Ectodermal cell (in vitro differentiated cells): ENCODE results near the gene BEND7.

ENCODE experiments used
- H3K27ac ChIP-seq: 2 replicates; pipeline ENCODE4 v1.7.0; 2013; ENCODE audit warnings: mild to moderate bottlenecking, low read depth, low read length; ENCODE audit not compliant: insufficient read depth, poor library complexity, severe bottlenecking
- H3K27me3 ChIP-seq: 2 replicates; pipeline ENCODE4 v1.7.0; 2013; ENCODE audit warnings: mild to moderate bottlenecking, low read length; ENCODE audit not compliant: insufficient read depth, control insufficient read depth, poor library complexity, severe bottlenecking
- H3K36me3 ChIP-seq: one replicate; pipeline ENCODE4 v1.7.0; 2013; ENCODE audit warnings: low read length; ENCODE audit not compliant: control insufficient read depth, insufficient read depth
- H3K4me1 ChIP-seq: one replicate; pipeline ENCODE4 v1.7.0; 2013; ENCODE audit warnings: low read length; ENCODE audit not compliant: control insufficient read depth, insufficient read depth
- H3K4me3 ChIP-seq: 2 replicates; pipeline ENCODE4 v1.7.0; 2013; ENCODE audit warnings: low read depth, low read length, control low read depth; ENCODE audit not compliant: insufficient read depth
- H3K9me3 ChIP-seq: 2 replicates; pipeline ENCODE4 v1.7.0; 2013; ENCODE audit warnings: mild to moderate bottlenecking, low read length, moderate library complexity; ENCODE audit not compliant: control insufficient read depth
- whole genome bisulfite sequencing, 2 experiments: methylation state at CpG; one replicate each; pipeline ENCODE4 v1.1.7; 2013; ENCODE audit warnings: missing lambda C conversion rate in 2 of 2; 5-methylcytosine and 5-hydroxymethylcytosine counted together

Gene BEND7

DNA sequence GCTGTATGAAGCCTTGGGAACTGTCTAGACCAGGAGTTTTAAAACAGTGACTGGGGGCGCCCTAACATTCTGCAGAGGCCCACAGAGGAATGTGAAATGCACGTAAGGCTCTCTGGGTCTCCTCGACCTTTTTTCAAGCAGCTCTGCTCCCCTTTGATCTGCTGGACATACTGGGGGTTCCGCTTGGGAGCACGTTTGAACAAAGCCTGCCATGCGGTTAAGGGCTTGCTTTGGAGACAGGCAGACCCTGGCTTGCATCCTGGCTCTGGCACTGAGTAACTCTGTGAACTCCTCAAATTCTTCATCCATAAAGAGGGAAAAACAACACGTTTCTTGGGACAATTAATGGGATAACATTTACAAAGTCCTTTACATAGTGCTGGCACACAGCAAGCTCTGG is 7.8 kb downstream of the BEND7 start:
- WGBS, 2 experiments = 88 to 92% methylated on average over 7 of the region's 7 CpGs
- Histone ChIP-seq H3K4me3 (no peak overlapping the region), H3K36me3 (no peaks in the 10 kb centered on the region), H3K4me1 (no peaks in the 10 kb centered on the region), H3K9me3 (no peaks in the 10 kb centered on the region), H3K27ac (no peak overlapping the region), H3K27me3 (no peaks in the 10 kb centered on the region)

DNA sequence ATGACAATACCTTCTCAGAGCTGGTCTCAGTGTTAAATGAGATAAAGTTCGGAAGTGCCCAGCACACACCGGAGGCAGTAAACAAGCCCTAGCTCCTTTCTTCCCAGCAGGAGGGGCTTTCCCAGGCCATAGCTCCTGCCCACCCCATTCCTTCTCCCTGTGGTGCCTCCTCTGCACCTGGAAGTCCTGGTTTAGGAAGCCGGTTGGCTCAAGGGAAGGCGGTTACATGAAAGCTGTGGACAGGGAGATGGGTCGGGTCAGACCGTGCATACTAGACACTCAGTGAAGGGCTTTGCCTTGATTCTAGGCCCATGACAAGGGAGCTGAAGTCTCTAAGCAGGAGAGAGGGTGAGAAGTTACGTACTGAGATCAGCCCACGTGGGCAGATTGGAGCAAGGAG is 8.6 kb downstream of the BEND7 start:
- Histone ChIP-seq H3K4me1 (no peaks in the 10 kb centered on the region), H3K27ac (no peak overlapping the region), H3K36me3 (no peaks in the 10 kb centered on the region), H3K9me3 (no peaks in the 10 kb centered on the region), H3K4me3 (no peak overlapping the region), H3K27me3 (no peaks in the 10 kb centered on the region)
- 83 to 87% methylated on average over 8 of the region's 8 CpGs for WGBS, 2 experiments

DNA sequence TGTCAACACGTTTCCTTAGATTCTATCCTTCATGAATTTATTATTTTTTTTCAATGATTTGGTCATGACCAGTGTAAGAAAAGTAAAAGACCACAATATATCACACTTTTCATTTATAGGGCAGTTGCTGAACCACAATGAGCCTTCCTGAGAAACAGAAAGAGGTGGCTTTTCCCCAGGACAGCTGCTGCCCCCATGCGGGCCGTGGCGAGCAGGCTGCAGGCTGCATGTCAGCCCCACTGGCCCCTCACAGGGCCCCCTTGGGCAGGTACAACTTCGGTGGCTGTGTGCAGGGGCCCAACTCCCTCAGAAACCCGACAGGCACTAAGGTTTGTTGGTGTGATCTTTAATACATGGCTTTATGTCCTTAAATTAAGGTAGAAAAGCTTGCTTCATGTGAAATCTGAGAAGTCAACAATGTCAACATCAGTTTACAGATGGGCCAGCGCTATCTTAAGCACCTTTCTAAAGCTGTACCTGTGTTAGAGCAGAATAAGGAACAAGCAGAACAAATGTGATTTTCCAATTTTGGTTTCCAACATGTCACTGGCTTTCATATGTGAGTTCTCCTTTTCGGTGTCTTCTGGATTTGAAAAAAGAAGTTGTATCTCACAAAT is 10.6 kb downstream of the BEND7 start:
- 51 to 56% methylated on average over 8 of the region's 8 CpGs for WGBS, 2 experiments
- Histone ChIP-seq H3K9me3 (no peaks in the 10 kb centered on the region), H3K4me3 (no peak overlapping the region), H3K27ac (no peak overlapping the region), H3K27me3 (no peaks in the 10 kb centered on the region), H3K36me3 (no peaks in the 10 kb centered on the region), H3K4me1 (no peaks in the 10 kb centered on the region)

DNA sequence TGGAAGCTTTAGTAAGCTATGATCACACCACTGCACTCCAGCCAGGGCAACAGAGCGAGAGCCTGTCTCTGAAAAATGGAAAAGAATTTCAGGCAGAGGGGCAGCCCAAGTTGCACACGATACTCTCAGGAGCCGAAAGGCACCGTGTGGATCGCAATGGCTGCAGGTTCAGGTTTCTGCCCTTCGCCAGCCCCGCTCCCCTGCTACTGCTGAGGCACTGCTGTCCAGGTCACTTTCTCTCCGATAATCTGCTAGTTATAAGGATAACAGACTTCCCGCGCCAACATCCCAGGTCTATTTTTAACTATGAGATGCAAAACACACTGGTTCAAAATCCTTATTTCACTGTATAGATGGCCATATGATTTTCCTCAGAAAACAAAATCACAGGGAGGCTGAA is 11.1 kb downstream of the BEND7 start:
- no peaks in the 10 kb centered on the region for H3K36me3 ChIP-seq
- 91 to 92% methylated on average over 10 of the region's 10 CpGs for WGBS, 2 experiments
- no peak overlapping the region for H3K4me3 ChIP-seq
- H3K27me3 ChIP-seq = no peaks in the 10 kb centered on the region
- no peaks in the 10 kb centered on the region for H3K9me3 ChIP-seq
- no peak overlapping the region for H3K27ac ChIP-seq
- no peaks in the 10 kb centered on the region for H3K4me1 ChIP-seq

DNA sequence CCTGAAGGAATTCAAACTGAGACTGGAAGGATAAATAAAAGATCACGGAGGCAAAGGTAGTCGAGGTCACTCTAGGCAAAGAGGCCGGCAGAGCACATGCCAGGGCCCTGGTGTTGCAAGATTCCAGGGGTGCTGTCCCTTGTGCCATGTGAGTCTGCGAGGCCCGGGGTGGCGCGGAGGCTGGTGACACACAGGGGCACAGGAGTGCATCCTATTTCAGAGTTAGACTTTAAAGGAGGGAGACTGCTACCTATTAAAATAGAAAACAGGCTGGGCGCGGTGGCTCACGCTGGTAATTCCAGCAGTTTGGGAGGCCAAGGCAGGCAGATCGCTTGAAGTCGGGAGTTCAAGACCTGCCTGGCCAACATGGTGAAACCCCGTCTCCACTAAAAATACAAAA is 12.6 kb downstream of the BEND7 start:
- H3K4me3 ChIP-seq = no peak overlapping the region
- 93 to 95% methylated on average over 13 of the region's 13 CpGs for WGBS, 2 experiments
- H3K27ac ChIP-seq = no peak overlapping the region
- no peaks in the 10 kb centered on the region for H3K4me1 ChIP-seq
- H3K27me3 ChIP-seq = no peaks in the 10 kb centered on the region
- H3K36me3 ChIP-seq = no peaks in the 10 kb centered on the region
- no peaks in the 10 kb centered on the region for H3K9me3 ChIP-seq

DNA sequence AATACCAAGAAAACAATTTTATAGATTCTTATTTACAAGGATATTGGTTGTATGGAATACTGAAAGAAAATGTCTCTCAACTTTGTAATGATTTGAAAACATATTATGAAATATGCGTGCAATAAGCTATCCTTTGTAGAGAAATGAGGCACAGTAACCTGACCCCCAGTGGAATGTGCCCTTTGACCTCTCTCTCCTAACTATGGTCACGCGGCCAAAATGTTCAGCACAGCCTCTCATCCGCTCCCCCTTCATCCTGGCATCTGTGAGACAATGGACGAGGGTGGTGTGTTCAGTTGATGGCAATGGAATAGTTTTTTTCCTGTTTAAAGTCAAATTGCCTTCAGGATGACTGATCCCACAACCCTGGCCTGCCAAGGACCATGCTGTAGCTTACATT is 13.3 kb downstream of the BEND7 start:
- Histone ChIP-seq H3K4me1 (no peaks in the 10 kb centered on the region), H3K27ac (no peak overlapping the region), H3K9me3 (no peaks in the 10 kb centered on the region), H3K4me3 (no peak overlapping the region), H3K36me3 (no peaks in the 10 kb centered on the region), H3K27me3 (no peaks in the 10 kb centered on the region)
- 86 to 94% methylated on average over 5 of the region's 5 CpGs for WGBS, 2 experiments

DNA sequence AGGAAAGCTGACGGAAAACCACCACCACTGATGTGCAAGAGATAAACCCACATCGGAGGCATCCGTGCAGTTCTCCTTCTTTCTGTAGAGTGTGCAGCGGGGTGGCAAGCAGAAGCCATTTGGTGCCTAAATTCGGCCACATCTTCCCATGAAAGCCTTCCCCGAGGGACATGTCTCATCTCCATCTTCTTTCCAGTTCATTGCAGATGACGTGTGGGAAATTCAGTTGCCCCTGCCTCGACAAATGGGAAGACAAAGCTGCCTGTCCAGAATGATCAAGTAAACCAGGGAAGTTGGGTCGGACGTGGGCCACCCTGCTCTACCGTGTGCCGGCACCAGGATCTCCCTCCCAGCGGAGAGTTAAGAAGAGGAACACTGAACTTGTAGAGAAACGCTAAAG is 14.5 kb downstream of the BEND7 start:
- WGBS, 2 experiments = 88 to 90% methylated on average over 14 of the region's 14 CpGs
- no peaks in the 10 kb centered on the region for H3K9me3 ChIP-seq
- no peaks in the 10 kb centered on the region for H3K27me3 ChIP-seq
- H3K27ac ChIP-seq = no peak overlapping the region
- no peaks in the 10 kb centered on the region for H3K4me1 ChIP-seq
- no peaks in the 10 kb centered on the region for H3K36me3 ChIP-seq
- no peak overlapping the region for H3K4me3 ChIP-seq

DNA sequence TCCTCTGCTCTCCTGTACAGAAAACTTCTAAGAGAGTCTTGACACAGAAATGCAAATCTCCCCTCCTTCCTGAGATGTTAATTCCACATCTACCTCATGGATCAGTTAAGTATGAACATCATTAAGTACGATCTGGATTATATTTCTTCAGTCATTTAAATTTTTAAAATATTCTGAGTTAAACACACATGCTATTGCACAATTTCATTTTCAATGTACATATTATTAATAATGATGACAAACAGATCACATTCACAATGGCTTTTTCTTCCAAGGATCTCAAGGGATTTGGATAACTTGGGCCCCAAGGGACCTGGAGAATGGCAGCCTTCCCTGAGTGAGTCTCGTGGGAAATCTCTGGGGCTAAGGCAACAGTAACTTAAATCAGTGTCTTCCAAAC is 16.2 kb downstream of the BEND7 start:
- Histone ChIP-seq H3K4me3 (no peak overlapping the region), H3K27me3 (no peaks in the 10 kb centered on the region), H3K4me1 (no peaks in the 10 kb centered on the region), H3K9me3 (no peaks in the 10 kb centered on the region), H3K27ac (no peak overlapping the region), H3K36me3 (no peaks in the 10 kb centered on the region)
- 96 to 100% methylated on average over 1 of the region's 2 CpGs for WGBS, 2 experiments

DNA sequence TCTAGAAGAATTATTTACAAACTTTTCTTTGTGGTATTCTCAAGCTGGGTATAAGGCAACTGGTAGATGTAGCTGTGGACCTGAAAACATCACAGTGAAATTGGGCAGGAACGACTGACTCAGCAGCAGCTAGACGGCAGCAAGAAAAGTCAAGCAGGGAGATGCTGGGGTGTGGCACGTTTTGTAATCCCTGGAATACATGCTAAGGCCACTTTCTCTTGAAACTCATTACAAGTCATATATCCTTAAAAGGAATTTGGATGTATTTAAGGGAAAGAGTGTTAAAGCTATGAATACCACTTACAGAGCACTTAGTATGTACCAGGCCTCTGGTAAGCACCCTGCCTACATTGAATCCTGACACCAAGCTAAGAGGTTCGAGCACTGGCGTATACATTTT is 17.4 kb downstream of the BEND7 start:
- Histone ChIP-seq H3K27me3 (no peaks in the 10 kb centered on the region), H3K27ac (no peak overlapping the region), H3K4me1 (no peaks in the 10 kb centered on the region), H3K36me3 (no peaks in the 10 kb centered on the region), H3K4me3 (no peak overlapping the region), H3K9me3 (no peaks in the 10 kb centered on the region)
- WGBS, 2 experiments = 92 to 95% methylated on average over 4 to 5 of the region's 5 CpGs

DNA sequence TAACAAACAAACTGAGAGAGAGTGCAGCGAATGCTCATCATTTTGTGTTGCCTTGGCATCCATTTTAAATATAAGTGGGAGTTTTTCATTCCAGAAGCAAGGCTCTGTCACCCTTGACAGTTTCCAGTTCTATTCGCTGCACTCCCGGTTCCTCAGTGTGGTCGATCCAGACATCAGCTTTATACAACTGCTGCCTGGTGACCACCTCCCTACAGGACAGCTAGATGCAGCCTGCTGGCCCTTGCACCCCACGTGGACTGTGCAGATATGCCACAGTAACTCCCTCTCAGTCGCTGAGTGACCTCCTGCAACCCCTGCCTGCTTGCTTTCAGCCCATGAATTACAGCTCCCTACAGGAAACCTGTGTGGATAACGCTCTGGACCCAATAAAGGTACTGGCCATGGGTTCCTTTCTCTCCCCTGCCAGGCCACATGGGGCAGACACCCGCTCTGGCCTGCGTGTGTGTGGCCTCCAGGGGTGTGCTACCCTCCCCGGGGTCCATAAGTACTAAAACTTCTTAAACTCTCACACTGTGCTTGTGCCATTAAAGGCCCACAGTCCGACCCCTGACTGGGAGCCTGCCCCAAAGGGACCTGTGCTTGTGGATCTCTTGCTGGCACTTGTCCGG is 23.6 kb downstream of the BEND7 start:
- Histone ChIP-seq H3K27ac (no peak overlapping the region), H3K27me3 (no peaks in the 10 kb centered on the region), H3K36me3 (no peaks in the 10 kb centered on the region), H3K9me3 (no peaks in the 10 kb centered on the region), H3K4me1 (no peaks in the 10 kb centered on the region), H3K4me3 (no peak overlapping the region)
- 91 to 92% methylated on average over 12 of the region's 12 CpGs for WGBS, 2 experiments
